Mesothelial cell of epicardium (in vitro differentiated cells): Measurements from ENCODE around the gene SERPINA5. TPM values are rescaled to one million over a fixed set of nuclear protein-coding genes. Genes with fewer than 3 reads are reported as not detected.

Experiments used
- DNase-seq, 2 experiments: peaks; one replicate each; pipeline ENCODE4 v3.0.0; 2021; ENCODE audit warnings: low spot score in 2 of 2; ENCODE audit not compliant: unreplicated experiment in 2 of 2
- H3K27ac Mint-ChIP-seq: 2 replicates; pipeline ENCODE4 v1.8.0; 2021; ENCODE audit warnings: mixed read lengths
- H3K27me3 Mint-ChIP-seq: 2 replicates; pipeline ENCODE4 v1.8.0; 2021; ENCODE audit warnings: low read depth, mixed read lengths
- H3K36me3 Mint-ChIP-seq: 2 replicates; pipeline ENCODE4 v1.8.0; 2021; ENCODE audit warnings: mixed read lengths
- H3K4me1 Mint-ChIP-seq: 2 replicates; pipeline ENCODE4 v1.8.0; 2021; ENCODE audit warnings: mixed read lengths
- H3K4me3 Mint-ChIP-seq: 2 replicates; pipeline ENCODE4 v1.8.0; 2021; ENCODE audit warnings: mild to moderate bottlenecking, moderate library complexity, mixed read lengths
- H3K9me3 Mint-ChIP-seq: 2 replicates; pipeline ENCODE4 v1.8.0; 2021; ENCODE audit warnings: mixed read lengths
- total RNA-seq: library from RNA; stranded (reverse); gene quantifications from 3 replicates; pipeline ENCODE4 v1.2.1, GENCODE V29; 2021
- TF ChIP-seq, protein P1 (sequence below): fragments of 200-600 bp; sonication (generic); IDR thresholded peaks from one replicate; pipeline ENCODE4 v1.5.0; 2021; ENCODE audit warnings: antibody characterized with exemption; ENCODE audit not compliant: unreplicated experiment

The SERPINA5 gene
- total RNA-seq, 1 donor from 2014 or later: 0.16 TPM

DNA sequence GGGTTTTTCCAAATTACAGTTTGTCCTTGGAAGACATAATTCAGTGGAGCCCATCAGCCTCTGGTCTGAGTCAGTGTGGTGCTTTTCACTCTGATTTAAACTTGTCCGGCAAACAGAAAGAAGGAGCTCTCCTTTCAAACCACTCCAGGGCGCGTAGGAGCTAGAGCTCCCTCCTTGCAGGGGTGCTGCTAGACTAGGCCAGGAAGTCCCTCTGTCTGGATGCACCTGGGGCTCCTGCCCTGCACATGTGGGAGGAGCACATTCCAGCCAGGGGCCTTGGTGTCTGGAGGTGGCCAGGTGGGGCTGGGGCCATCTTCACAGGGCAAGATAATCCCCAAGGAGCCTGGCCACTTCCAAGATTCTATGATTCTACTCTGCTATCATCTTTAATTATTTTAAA lies 34.0 kb downstream of the SERPINA5 start:
- Mint-ChIP-seq H3K4me3 (no peak overlapping the region), H3K27ac (no peak overlapping the region), H3K4me1 (no peaks in the 10 kb centered on the region), H3K27me3 (peaks cover 1% of the 10 kb centered on the region), H3K9me3 (peaks cover 42% of the 10 kb centered on the region), H3K36me3 (peaks cover 9% of the 10 kb centered on the region)
- TF ChIP-seq, protein P1, sequence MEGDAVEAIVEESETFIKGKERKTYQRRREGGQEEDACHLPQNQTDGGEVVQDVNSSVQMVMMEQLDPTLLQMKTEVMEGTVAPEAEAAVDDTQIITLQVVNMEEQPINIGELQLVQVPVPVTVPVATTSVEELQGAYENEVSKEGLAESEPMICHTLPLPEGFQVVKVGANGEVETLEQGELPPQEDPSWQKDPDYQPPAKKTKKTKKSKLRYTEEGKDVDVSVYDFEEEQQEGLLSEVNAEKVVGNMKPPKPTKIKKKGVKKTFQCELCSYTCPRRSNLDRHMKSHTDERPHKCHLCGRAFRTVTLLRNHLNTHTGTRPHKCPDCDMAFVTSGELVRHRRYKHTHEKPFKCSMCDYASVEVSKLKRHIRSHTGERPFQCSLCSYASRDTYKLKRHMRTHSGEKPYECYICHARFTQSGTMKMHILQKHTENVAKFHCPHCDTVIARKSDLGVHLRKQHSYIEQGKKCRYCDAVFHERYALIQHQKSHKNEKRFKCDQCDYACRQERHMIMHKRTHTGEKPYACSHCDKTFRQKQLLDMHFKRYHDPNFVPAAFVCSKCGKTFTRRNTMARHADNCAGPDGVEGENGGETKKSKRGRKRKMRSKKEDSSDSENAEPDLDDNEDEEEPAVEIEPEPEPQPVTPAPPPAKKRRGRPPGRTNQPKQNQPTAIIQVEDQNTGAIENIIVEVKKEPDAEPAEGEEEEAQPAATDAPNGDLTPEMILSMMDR: no peak
- no peak for DNase-seq

DNA sequence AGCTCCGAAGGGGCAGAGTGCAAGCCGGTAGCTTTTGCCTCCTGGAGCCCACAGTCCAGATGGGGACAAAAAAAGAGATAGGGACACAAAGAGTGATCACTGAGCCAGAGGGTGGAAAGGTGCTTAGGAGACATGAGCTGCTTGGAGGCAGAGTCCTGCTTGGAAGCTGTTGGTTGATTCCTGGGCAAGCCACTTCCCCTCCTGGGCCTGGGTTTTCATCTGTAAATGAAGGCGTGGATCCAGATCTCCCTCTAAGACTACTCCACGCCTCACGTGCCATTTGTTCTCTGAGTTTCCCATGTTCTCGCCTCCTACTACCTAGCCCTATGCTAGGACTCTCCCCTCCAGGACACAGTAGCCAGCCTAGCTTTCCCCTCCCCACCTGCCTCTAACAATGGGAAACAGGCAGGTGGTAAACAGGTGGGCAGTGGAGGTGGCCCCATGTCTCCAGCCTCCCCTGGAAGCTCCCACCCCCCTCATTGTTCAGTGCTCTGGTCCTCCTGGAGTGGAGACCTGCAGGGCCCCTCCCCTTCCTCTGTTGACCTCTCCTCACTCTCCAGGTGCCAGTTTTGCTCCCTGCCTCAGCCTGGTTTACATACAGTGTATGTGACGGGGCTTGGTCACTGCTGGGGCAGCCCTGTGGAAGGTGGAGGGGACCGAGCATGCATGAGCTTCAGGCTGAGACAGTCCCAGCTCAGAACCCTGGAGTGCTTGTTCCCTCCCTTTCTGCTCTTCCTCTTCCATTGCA lies 34.8 kb downstream of the SERPINA5 start:
- no peaks in the 10 kb centered on the region for H3K4me1 Mint-ChIP-seq

DNA sequence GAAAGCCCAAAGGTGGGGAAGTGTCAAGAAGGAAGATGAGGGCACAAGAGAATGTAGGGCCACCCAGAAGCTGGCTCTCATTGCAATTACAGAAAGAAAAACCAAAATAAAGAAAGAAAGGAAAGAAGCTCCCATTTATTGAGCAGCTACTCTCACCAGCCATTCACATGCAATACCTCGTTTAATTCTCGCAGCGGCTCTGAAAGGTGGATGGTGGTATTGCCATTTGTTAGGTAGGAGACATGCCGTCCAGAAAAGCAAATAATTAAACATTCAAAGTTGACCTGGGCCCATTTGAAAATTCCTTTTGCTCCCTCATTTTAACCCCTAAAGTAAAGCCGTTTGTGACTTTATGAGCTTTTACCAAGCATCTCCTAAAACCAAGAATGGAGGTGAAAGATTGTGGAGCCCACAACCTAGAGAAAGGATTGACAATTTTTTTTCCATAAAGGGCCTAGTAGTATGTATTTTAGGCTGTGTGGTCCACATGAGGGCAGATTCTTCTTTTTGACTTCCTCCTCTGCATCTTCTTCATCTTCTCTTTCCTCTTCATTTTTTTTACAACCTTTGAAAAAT lies 36.2 kb downstream of the SERPINA5 start:
- TF ChIP-seq, protein P1: no peak
- Mint-ChIP-seq H3K36me3 (peaks cover 9% of the 10 kb centered on the region), H3K27ac (no peak overlapping the region), H3K4me3 (no peak overlapping the region), H3K9me3 (peaks cover 42% of the 10 kb centered on the region), H3K27me3 (peaks cover 5% of the 10 kb centered on the region), H3K4me1 (no peaks in the 10 kb centered on the region)
- no peak for DNase-seq

More for the DNA sequence above, 34.8 kb downstream of the SERPINA5 start:
- Mint-ChIP-seq H3K27ac (no peak overlapping the region), H3K27me3 (peaks cover 3% of the 10 kb centered on the region), H3K4me3 (no peak overlapping the region), H3K9me3 (peaks cover 42% of the 10 kb centered on the region), H3K36me3 (peaks cover 9% of the 10 kb centered on the region)
- no peak for DNase-seq
- TF ChIP-seq, protein P1: no peak

DNA sequence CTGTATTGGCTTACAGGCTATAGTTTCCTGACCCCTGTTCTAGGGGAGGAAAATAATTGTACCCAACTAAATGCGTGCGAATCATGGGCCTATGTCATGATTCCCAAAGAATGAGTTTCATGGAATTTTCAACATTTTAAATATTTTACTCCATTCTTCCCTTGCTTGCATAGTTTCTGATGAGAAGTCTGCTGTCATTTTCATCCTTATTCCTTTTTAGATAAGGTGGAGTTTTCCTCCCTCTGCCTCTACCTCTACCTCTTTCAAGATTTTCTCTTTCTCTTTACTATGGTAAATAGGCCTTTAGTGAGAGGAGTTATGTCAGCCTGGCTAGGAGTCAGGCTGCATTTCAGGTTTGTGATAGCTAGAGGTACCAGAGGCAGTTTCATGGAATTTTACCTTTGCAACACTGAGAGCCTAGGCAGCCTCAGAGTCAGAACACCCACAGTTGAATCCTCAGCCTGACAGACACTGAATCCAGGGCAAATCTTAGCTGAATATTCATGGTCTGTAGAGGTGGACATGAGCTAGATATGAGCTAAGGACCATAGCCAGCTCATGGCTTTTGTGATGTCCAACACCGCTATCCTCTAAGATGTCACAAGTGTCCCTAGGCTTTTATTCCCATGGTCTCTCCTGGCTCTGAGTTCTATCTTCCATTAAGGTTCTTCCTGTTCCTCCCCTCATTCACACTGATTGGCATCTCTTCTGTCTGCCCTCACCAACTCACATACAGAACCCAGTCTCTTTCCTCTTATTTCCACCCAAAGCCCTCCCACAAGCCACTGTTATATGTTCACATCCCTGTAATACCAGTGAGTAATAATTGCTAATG lies 37.0 kb downstream of the SERPINA5 start:
- Mint-ChIP-seq H3K27ac (no peak overlapping the region), H3K4me1 (no peaks in the 10 kb centered on the region), H3K27me3 (peaks cover 10% of the 10 kb centered on the region), H3K9me3 (peaks cover 42% of the 10 kb centered on the region), H3K36me3 (peaks cover 9% of the 10 kb centered on the region), H3K4me3 (no peak overlapping the region)
- TF ChIP-seq, protein P1: no peak
- no peak for DNase-seq

DNA sequence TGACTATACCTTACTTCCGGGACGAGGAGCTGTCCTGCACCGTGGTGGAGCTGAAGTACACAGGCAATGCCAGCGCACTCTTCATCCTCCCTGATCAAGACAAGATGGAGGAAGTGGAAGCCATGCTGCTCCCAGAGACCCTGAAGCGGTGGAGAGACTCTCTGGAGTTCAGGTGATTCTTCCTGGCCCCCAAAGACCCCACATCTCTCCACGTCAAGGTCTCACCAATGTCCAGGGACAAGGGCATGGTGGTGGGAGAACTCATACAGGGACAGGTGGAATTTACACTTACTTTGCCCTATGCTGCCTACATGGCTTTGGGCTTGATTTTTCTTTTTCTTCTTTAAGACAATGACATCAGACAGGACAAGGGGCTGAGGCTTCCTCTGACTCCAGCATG lies 38.1 kb downstream of the SERPINA5 start:
- peaks cover 11% of the 10 kb centered on the region for H3K27me3 Mint-ChIP-seq
- H3K9me3 Mint-ChIP-seq: peaks cover 42% of the 10 kb centered on the region
- H3K4me1 Mint-ChIP-seq: no peaks in the 10 kb centered on the region

More for the DNA sequence above, 38.1 kb downstream of the SERPINA5 start:
- DNase-seq: no peak
- Mint-ChIP-seq H3K4me3 (no peak overlapping the region), H3K36me3 (peaks cover 9% of the 10 kb centered on the region), H3K27ac (no peak overlapping the region)
- TF ChIP-seq, protein P1: no peak
